Spinal cord (tissue), 10 donors: ENCODE data around the gene IKBKG. TPM values are rescaled to one million over a fixed set of nuclear protein-coding genes. Genes with fewer than 3 reads are reported as not detected.

ENCODE experiments used
- DNase-seq, 6 donors: peaks; one replicate each; pipeline versions ENCODE4 v3.0.0 to v3.0.0-alpha.2; 2013 to 2015; ENCODE audit warnings: low spot score in 6 of 6, low read depth in 4 of 6
- H3K27ac ChIP-seq: one replicate; pipeline ENCODE4 v1.5.1; 2013; ENCODE audit warnings: low read depth, low read length, control low read depth
- H3K27me3 ChIP-seq: one replicate; pipeline ENCODE4 v1.6.1; 2013; ENCODE audit warnings: low read length; ENCODE audit not compliant: control insufficient read depth, insufficient read depth
- H3K36me3 ChIP-seq: one replicate; pipeline ENCODE4 v1.6.1; 2013; ENCODE audit warnings: low read length; ENCODE audit not compliant: control insufficient read depth, insufficient read depth
- H3K4me1 ChIP-seq: one replicate; pipeline ENCODE4 v1.6.1; 2013; ENCODE audit warnings: low read length; ENCODE audit not compliant: control insufficient read depth, insufficient read depth
- H3K4me3 ChIP-seq: one replicate; pipeline ENCODE4 v1.5.1; 2013; ENCODE audit warnings: low read depth, low read length, control low read depth
- H3K9me3 ChIP-seq: one replicate; pipeline ENCODE4 v1.6.1; 2013; ENCODE audit warnings: low read length; ENCODE audit not compliant: control insufficient read depth, insufficient read depth
- WGBS: methylation state at CpG from one replicate; pipeline ENCODE4 v1.1.5; 2013; ENCODE audit warnings: missing lambda C conversion rate; ENCODE audit not compliant: insufficient coverage; 5-methylcytosine and 5-hydroxymethylcytosine counted together
- polyA plus RNA-seq, 2 donors: library from polyadenylated mRNA; unstranded; fragments of 120-200 nt; gene quantifications; one replicate each; pipeline ENCODE4 v1.2.1, GENCODE V29; 2013; ENCODE audit not compliant: insufficient read length in 2 of 2
- total RNA-seq, 2 donors: library from RNA; depleted of rRNA in 1 of 2; stranded (reverse); fragments of 120-200 nt in 1 of 2; fragments of >200 nt in 1 of 2; gene quantifications; one replicate each; pipeline versions ENCODE4 v1.2.3 to v1.2.4, GENCODE V29; 2013 to 2014
- donor health status: healthy.

Gene IKBKG
- total and polyA plus RNA-seq, 4 donors: 7.7 to 23.9 (median 20.2) TPM

- H3K27ac ChIP-seq: no peak overlapping the region
- peaks cover 9% of the 10 kb centered on the region for H3K36me3 ChIP-seq
- H3K4me1 ChIP-seq: peaks cover 15% of the 10 kb centered on the region
- DNase-seq: no peak
- no peak overlapping the region for H3K4me3 ChIP-seq
- no peaks in the 10 kb centered on the region for H3K27me3 ChIP-seq
- no peaks in the 10 kb centered on the region for H3K9me3 ChIP-seq
- 79% methylated on average over 11 of the region's 14 CpGs for WGBS
Measured at GRCh38 chrX:154525606-154526490, 21.6 kb upstream of the IKBKG start.

GRCh38 chrX:154526901-154527675, 20.3 kb upstream of the IKBKG start:
- Histone ChIP-seq H3K9me3 (no peaks in the 10 kb centered on the region), H3K27me3 (no peaks in the 10 kb centered on the region), H3K4me3 (peak overlapping the region; percentile 26), H3K27ac (peak overlapping the region; percentile 88), H3K4me1 (peaks cover 15% of the 10 kb centered on the region), H3K36me3 (peaks cover 19% of the 10 kb centered on the region)
- WGBS: 31% methylated on average over 9 of the region's 15 CpGs
- DNase-seq: peak; percentile 44 to 94 (median 57)

- Histone ChIP-seq H3K9me3 (no peaks in the 10 kb centered on the region), H3K27me3 (no peaks in the 10 kb centered on the region), H3K36me3 (peaks cover 40% of the 10 kb centered on the region), H3K4me1 (peaks cover 15% of the 10 kb centered on the region), H3K4me3 (no peak overlapping the region), H3K27ac (no peak overlapping the region)
- WGBS: 58% methylated on average over 4 of the region's 6 CpGs
- DNase-seq: no peak
Measured at GRCh38 chrX:154529206-154529612, 18.2 kb upstream of the IKBKG start.

GRCh38 chrX:154530286-154530685, 17.1 kb upstream of the IKBKG start:
- WGBS: 85% methylated on average over 11 of the region's 11 CpGs
- Histone ChIP-seq H3K27ac (no peak overlapping the region), H3K9me3 (no peaks in the 10 kb centered on the region), H3K4me3 (no peak overlapping the region), H3K36me3 (peaks cover 51% of the 10 kb centered on the region), H3K4me1 (peaks cover 20% of the 10 kb centered on the region), H3K27me3 (no peaks in the 10 kb centered on the region)
- no peak for DNase-seq

- no peak overlapping the region for H3K4me3 ChIP-seq
- no peaks in the 10 kb centered on the region for H3K27me3 ChIP-seq
- H3K36me3 ChIP-seq: peaks cover 58% of the 10 kb centered on the region
- no peaks in the 10 kb centered on the region for H3K9me3 ChIP-seq
- DNase-seq: no peak
- H3K27ac ChIP-seq: no peak overlapping the region
- WGBS: 71% methylated on average over 7 of the region's 16 CpGs
- peaks cover 18% of the 10 kb centered on the region for H3K4me1 ChIP-seq
Measured at GRCh38 chrX:154531626-154532025, 15.8 kb upstream of the IKBKG start.

- no peaks in the 10 kb centered on the region for H3K27me3 ChIP-seq
- no peak overlapping the region for H3K27ac ChIP-seq
- H3K36me3 ChIP-seq: peaks cover 58% of the 10 kb centered on the region
- no peaks in the 10 kb centered on the region for H3K9me3 ChIP-seq
- no peak for DNase-seq
- H3K4me1 ChIP-seq: peaks cover 8% of the 10 kb centered on the region
- WGBS: 90% methylated on average over 23 of the region's 23 CpGs
- no peak overlapping the region for H3K4me3 ChIP-seq
Measured at GRCh38 chrX:154532690-154533089, 14.7 kb upstream of the IKBKG start.

- no peaks in the 10 kb centered on the region for H3K9me3 ChIP-seq
- DNase-seq: peak in 4 of 6 donors; percentile 51 to 91 (median 74)
- no peak overlapping the region for H3K4me3 ChIP-seq
- no peaks in the 10 kb centered on the region for H3K27me3 ChIP-seq
- H3K27ac ChIP-seq: peak overlapping the region; percentile 21
- peaks cover 58% of the 10 kb centered on the region for H3K36me3 ChIP-seq
- 36% methylated on average over 33 of the region's 34 CpGs for WGBS
- H3K4me1 ChIP-seq: peaks cover 5% of the 10 kb centered on the region
Measured at GRCh38 chrX:154534526-154535322, 12.7 kb upstream of the IKBKG start.

GRCh38 chrX:154535892-154536291, 11.5 kb upstream of the IKBKG start:
- peaks cover 5% of the 10 kb centered on the region for H3K4me1 ChIP-seq
- no peaks in the 10 kb centered on the region for H3K9me3 ChIP-seq
- no peak overlapping the region for H3K27ac ChIP-seq
- H3K36me3 ChIP-seq: peaks cover 53% of the 10 kb centered on the region
- peak in 1 of 6 donors; percentile 0 for DNase-seq
- H3K4me3 ChIP-seq: no peak overlapping the region
- 90% methylated on average over 7 of the region's 9 CpGs for WGBS
- H3K27me3 ChIP-seq: no peaks in the 10 kb centered on the region

- H3K9me3 ChIP-seq: no peaks in the 10 kb centered on the region
- H3K4me3 ChIP-seq: no peak overlapping the region
- 64% methylated on average over 5 of the region's 8 CpGs for WGBS
- no peak for DNase-seq
- peaks cover 12% of the 10 kb centered on the region for H3K4me1 ChIP-seq
- peaks cover 43% of the 10 kb centered on the region for H3K36me3 ChIP-seq
- H3K27ac ChIP-seq: no peak overlapping the region
- no peaks in the 10 kb centered on the region for H3K27me3 ChIP-seq
Measured at GRCh38 chrX:154539077-154539476, 8.3 kb upstream of the IKBKG start.
